SJCRH30 (cell line): ENCODE results near the gene LENEP. TPM values are rescaled to one million over a fixed set of nuclear protein-coding genes. Genes with fewer than 3 reads are reported as not detected.
"Not testable (repeated sequence)": the region's sequence is repeated elsewhere in the genome, so short reads cannot be mapped to it uniquely, and the experiment has no call there.

Source experiments
- DNase-seq, 2 experiments: peaks; one replicate each; pipeline ENCODE4 v3.0.0-alpha.2; 2015 to 2020
- H3K27ac ChIP-seq: fragments of 250-450 bp; sonication (Bioruptor Pico); 2 replicates; pipeline ENCODE4 v1.5.1; 2020; ENCODE audit warnings: mild to moderate bottlenecking, moderate library complexity
- H3K27me3 ChIP-seq: fragments of 250-450 bp; sonication (Bioruptor Pico); 2 replicates; pipeline ENCODE4 v1.5.1; 2020; ENCODE audit warnings: mild to moderate bottlenecking, moderate library complexity
- H3K36me3 ChIP-seq: fragments of 250-450 bp; sonication (Bioruptor Pico); 2 replicates; pipeline ENCODE4 v1.5.1; 2020; ENCODE audit warnings: mild to moderate bottlenecking, moderate library complexity
- H3K4me1 ChIP-seq: fragments of 250-450 bp; sonication (Bioruptor Pico); 2 replicates; pipeline ENCODE4 v1.5.1; 2020; ENCODE audit warnings: mild to moderate bottlenecking, moderate library complexity
- H3K4me3 ChIP-seq: fragments of 250-450 bp; sonication (Bioruptor Pico); 2 replicates; pipeline ENCODE4 v1.5.1; 2020; ENCODE audit warnings: mild to moderate bottlenecking, moderate library complexity
- H3K9me3 ChIP-seq: fragments of 250-450 bp; sonication (Bioruptor Pico); replicated peaks from 2 replicates; pipeline ENCODE4 v1.5.1; 2020; ENCODE audit warnings: mild to moderate bottlenecking, moderate library complexity
- total RNA-seq: library from RNA; depleted of rRNA; stranded (reverse); fragments of >200 nt; shearing (Covaris generic); gene quantifications from 2 replicates; pipeline ENCODE4 v1.2.3, GENCODE V29; 2014

LENEP gene
- total RNA-seq, 1 experiment from 2014 or later = not detected

GRCh38 chr1:154982341-154982740, 11.0 kb upstream of the LENEP start:
- H3K4me1 ChIP-seq = no peaks in the 10 kb centered on the region
- DNase-seq = no peak
- no peaks in the 10 kb centered on the region for H3K27me3 ChIP-seq
- H3K4me3 ChIP-seq = peak overlapping the region; percentile 70
- no peaks in the 10 kb centered on the region for H3K9me3 ChIP-seq
- H3K36me3 ChIP-seq = peaks cover 30% of the 10 kb centered on the region
- H3K27ac ChIP-seq = peak overlapping the region; percentile 28

DNA sequence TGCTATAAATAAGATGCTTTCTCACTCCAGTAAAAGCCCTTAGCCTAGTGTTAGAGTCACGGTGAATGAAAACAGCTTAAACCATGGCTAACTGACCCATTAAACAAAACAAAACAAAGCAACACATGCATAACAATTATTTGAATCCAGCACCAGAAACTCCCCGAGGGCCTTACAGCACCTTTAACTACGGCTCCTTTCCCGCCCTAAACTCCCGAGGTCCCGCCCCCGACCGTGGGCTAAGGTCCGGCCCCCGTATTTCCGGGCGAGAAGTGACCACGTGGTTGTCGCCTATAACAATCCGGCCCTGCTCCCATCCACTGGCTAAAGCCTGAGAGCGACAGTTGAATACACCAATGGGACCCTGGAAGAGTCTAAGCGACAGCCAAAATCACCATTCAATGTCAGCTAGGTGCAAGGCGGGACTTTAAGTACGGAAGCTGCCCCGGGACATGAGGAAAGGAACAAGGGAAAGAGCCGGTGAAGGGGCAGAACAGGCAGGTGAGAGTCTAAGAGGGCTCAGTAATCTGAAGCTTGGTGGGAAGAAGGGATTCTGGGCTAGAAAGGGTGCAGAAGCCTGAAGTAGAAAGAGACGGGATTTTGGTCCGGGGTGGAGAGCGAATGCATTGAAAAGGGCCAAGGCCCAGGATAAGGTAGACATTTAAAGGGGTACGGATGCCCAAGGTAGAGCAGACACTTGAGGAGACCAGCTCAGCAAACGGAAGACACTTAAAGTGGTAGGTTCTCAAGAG, 10.3 kb upstream of the LENEP start, which contains the start of gene FLAD1:
Gene FLAD1 (plus strand): TSS at position 448 of the 752 bp plus-strand sequence. CDS start 351 bp downstream, outside the sequence.
- no peaks in the 10 kb centered on the region for H3K4me1 ChIP-seq
- H3K9me3 ChIP-seq = no peaks in the 10 kb centered on the region
- peak; percentile 99 for DNase-seq
- H3K36me3 ChIP-seq = peaks cover 30% of the 10 kb centered on the region
- H3K4me3 ChIP-seq = peak within 1 kb of the TSS; percentile 70
- H3K27me3 ChIP-seq = no peaks in the 10 kb centered on the region
- H3K27ac ChIP-seq = peak within 1 kb of the TSS; percentile 31

- no peaks in the 10 kb centered on the region for H3K27me3 ChIP-seq
- H3K4me1 ChIP-seq = no peaks in the 10 kb centered on the region
- no peak for DNase-seq
- peak overlapping the region; percentile 31 for H3K27ac ChIP-seq
- H3K4me3 ChIP-seq = peak overlapping the region; percentile 70
- H3K36me3 ChIP-seq = peaks cover 25% of the 10 kb centered on the region
- H3K9me3 ChIP-seq = no peaks in the 10 kb centered on the region
These were observed 9.5 kb upstream of the LENEP start for GRCh38 chr1:154983776-154984466.

DNA sequence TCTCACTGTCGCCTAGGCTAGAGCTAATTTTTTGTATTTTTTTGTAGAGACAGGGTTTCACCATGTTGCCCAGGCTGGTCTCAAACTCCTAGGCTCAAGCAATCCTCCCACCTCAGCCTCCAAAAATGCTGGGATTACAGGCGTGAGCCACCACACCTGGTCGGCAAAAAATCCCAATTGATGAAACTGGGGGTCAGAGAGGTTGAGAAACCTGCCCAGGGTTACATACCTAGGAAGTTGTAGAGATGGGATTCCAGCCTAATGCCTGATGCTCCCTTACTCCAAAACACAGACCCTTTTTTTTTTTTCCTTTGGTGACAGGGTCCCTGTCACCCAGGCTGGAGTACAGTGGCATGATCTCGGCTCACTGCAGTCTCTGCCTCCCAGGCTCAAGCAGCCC, 6.7 kb upstream of the LENEP start:
- H3K4me3 ChIP-seq, H3K27me3 ChIP-seq, H3K27ac ChIP-seq, H3K9me3 ChIP-seq, DNase-seq, H3K4me1 ChIP-seq: not testable (repeated sequence)
- peaks cover 12% of the 10 kb centered on the region; the same call in 1 of the 2 replicates for H3K36me3 ChIP-seq

- DNase-seq = no peak
- no peaks in the 10 kb centered on the region for H3K27me3 ChIP-seq
- no peaks in the 10 kb centered on the region for H3K4me1 ChIP-seq
- no peaks in the 10 kb centered on the region for H3K9me3 ChIP-seq
- H3K27ac ChIP-seq = no peak overlapping the region
- H3K4me3 ChIP-seq = no peak overlapping the region
- peaks cover 12% of the 10 kb centered on the region; the same call in 1 of the 2 replicates for H3K36me3 ChIP-seq
These were observed 6.1 kb upstream of the LENEP start for GRCh38 chr1:154987326-154987725.

DNA sequence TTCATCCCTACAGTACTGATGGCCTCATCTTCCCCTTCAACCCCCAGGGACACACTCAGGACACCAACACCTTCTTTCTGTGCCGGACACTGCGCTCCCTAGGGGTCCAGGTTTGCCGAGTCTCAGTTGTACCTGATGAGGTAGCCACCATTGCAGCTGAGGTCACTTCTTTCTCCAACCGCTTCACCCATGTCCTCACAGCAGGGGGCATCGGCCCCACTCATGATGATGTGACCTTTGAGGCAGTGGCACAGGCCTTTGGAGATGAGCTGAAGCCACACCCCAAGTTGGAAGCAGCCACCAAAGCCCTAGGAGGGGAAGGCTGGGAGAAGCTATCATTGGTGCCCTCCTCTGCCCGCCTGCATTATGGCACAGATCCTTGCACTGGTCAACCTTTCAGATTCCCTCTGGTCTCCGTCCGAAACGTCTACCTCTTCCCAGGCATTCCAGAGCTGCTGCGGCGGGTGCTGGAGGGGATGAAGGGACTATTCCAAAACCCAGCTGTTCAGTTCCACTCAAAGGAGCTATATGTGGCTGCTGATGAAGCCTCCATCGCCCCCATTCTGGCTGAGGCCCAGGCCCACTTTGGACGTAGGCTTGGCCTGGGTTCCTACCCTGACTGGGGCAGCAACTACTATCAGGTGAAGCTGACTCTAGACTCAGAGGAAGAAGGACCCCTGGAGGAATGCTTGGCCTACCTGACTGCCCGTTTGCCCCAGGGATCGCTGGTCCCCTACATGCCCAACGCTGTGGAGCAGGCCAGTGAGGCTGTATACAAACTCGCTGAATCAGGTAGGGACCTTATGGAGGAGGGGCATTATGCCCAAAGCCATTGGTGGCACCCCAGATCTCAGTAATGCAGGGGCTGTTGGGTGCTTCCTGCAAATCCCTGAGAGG, 5.1 kb upstream of the LENEP start:
- Histone ChIP-seq H3K27me3 (no peaks in the 10 kb centered on the region), H3K36me3 (peaks cover 12% of the 10 kb centered on the region; the same call in 1 of the 2 replicates), H3K4me3 (no peak overlapping the region), H3K27ac (no peak overlapping the region), H3K4me1 (no peaks in the 10 kb centered on the region), H3K9me3 (no peaks in the 10 kb centered on the region)
- no peak for DNase-seq

DNA sequence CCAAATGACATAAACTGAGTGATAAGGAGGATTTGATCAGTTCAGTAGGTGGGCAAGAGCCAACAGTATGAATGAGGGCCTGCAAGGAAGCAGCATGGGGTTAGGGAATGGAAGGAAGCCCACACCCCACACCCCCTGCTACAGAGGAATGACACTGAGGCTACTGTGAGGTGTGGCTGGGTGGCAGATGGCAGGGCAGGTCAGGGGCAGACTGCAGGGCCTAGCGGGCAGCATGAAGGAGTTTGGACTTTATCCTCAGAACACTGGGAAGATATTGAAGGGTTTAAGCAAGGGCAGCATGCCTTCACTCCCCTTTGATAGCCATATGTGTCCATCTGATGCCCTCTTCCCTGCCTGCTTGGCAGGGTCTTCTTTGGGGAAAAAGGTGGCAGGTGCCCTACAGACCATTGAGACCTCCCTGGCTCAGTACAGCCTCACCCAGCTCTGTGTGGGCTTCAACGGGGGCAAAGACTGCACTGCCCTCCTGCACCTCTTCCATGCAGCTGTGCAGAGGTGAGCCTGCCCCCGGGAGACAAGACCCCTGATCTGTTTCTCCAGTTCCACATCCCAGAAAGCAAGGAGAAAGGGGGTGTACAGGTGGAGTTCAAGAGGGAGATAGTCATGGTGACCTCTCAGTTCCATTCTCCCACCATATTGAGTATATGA, 4.1 kb upstream of the LENEP start:
- peaks cover 12% of the 10 kb centered on the region; the same call in 1 of the 2 replicates for H3K36me3 ChIP-seq
- no peaks in the 10 kb centered on the region for H3K4me1 ChIP-seq
- H3K27ac ChIP-seq = no peak overlapping the region
- no peaks in the 10 kb centered on the region for H3K27me3 ChIP-seq
- no peaks in the 10 kb centered on the region for H3K9me3 ChIP-seq
- H3K4me3 ChIP-seq = no peak overlapping the region
- no peak for DNase-seq

- Histone ChIP-seq H3K36me3 (peaks cover 12% of the 10 kb centered on the region; the same call in 1 of the 2 replicates), H3K27ac (no peak overlapping the region), H3K27me3 (no peaks in the 10 kb centered on the region), H3K9me3 (no peaks in the 10 kb centered on the region), H3K4me1 (no peaks in the 10 kb centered on the region), H3K4me3 (no peak overlapping the region)
- DNase-seq = no peak
These were observed 3.1 kb upstream of the LENEP start for GRCh38 chr1:154990276-154990675.

DNA sequence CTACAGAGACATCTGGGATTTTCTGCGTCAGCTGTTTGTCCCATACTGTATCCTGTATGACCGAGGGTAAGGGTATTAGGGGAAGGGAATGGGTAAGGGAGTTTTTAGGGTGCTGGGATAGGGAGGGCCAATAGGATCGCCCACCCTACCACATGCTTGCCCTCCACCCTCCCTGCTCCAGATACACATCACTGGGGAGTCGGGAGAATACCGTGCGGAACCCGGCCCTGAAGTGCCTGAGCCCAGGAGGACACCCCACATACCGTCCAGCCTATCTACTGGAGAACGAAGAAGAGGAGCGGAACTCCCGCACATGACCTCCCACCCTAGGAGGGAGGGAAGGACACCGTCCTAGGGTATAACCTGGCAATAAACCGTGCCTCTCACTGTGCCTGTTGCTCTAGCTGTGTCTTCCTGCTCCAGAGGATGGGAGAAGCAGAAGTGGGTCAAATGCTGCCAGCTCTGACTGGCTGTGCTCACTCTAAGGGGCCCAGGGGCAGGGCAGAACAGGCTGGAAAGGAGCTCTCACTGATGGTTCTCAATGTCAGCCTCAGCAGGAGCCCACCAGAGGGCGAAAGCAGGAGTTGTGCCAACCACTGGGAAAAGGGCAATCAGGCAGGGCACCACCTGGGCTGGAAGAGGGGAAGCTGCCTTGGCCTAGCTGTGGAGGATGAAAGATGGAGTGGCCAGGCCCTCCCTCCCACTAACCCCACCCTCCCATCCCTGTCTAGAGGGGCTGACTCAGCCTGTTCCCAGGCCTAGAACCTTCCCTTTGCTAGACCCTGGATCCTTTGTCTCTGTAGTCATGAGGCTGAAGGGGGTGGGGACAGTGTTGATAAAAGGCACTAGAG, 440 bp upstream of the LENEP start:
- no peak overlapping the region for H3K4me3 ChIP-seq
- H3K4me1 ChIP-seq = no peaks in the 10 kb centered on the region
- H3K27ac ChIP-seq = no peak overlapping the region
- no peaks in the 10 kb centered on the region for H3K9me3 ChIP-seq
- no peaks in the 10 kb centered on the region for H3K27me3 ChIP-seq
- no peak for DNase-seq
- peaks cover 6% of the 10 kb centered on the region; the same call in 1 of the 2 replicates for H3K36me3 ChIP-seq

DNA sequence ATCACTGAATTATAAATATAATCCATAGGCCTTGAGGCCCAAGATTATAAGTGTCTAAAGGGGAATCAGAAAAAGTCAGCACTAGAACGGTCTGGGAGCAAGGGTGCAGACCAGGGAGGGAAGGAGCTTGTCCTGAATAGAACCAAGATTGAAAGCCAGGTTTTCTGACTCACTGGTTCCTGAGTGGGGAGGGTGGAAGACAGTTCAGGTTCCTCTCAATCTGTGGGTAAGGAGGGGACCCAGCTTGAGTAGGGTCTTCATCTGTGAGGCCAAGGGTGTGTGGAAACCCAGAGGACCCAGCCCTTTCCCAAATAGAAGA, 842 bp downstream of the LENEP start:
- Histone ChIP-seq H3K4me1 (no peaks in the 10 kb centered on the region), H3K27ac (no peak overlapping the region), H3K4me3 (no peak overlapping the region), H3K9me3 (no peaks in the 10 kb centered on the region), H3K27me3 (no peaks in the 10 kb centered on the region), H3K36me3 (peaks cover 5% of the 10 kb centered on the region; the same call in 1 of the 2 replicates)
- DNase-seq = no peak

- no peak for DNase-seq
- H3K4me1 ChIP-seq = no peaks in the 10 kb centered on the region
- H3K27ac ChIP-seq = no peak overlapping the region
These were observed 1.2 kb downstream of the LENEP start for GRCh38 chr1:154994591-154994990.

DNA sequence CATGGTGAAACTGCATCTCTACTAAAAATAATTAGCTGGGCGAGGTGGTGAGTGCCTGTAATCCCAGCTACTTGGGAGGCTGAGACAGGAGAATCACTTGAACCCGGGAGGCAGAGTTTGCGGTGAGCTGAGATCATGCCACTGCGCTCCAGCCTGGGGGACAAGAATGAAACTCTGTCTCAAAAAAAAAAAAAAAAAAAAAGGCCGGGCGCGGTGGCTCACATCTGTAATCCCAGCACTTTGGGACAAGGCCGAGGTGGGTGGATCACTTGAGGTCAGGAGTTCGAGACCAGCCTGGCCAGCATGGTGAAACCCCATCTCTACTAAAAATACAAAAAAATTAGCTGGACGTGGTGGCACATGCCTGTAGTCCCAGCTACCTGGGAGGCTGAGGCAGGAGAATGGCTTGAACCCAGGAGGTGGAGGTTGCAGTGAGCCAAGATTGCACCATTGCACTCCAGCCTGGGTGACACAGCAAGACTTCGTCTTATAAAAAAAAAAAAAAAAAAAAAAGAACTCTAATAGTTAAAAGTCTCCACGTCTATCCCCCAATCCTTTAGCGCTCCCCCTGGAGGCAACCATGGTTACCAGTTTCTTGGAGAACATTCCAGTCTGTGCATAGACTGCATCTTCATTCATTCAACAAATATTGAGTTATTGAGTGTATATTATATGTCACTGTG, 2.1 kb downstream of the LENEP start:
- H3K27ac ChIP-seq, H3K27me3 ChIP-seq, H3K4me1 ChIP-seq, H3K9me3 ChIP-seq, H3K36me3 ChIP-seq, H3K4me3 ChIP-seq: not testable (repeated sequence)
- DNase-seq = peak; percentile 47 to 66

More at GRCh38 chr1:154994591-154994990, 1.2 kb downstream of the LENEP start:
- H3K4me3 ChIP-seq = no peak overlapping the region
- H3K9me3 ChIP-seq = no peaks in the 10 kb centered on the region
- peaks cover 5% of the 10 kb centered on the region; the same call in 1 of the 2 replicates for H3K36me3 ChIP-seq
- H3K27me3 ChIP-seq = no peaks in the 10 kb centered on the region
